ENCODE measurements around the gene YBEY. TPM values are rescaled to one million over a fixed set of nuclear protein-coding genes. Genes with fewer than 3 reads are reported as not detected.

Gene YBEY
- total RNA-seq, 1 donor from 2014 or later, result 7.0 TPM

- peaks cover 20% of the 10 kb centered on the region for H3K4me1 Mint-ChIP-seq (ENCODE audit: unreplicated experiment)
- H3K9me3 Mint-ChIP-seq (ENCODE audit: unreplicated experiment), result no peaks in the 10 kb centered on the region
- no peak for TF ChIP-seq CTCF (IDR thresholded peaks at IDR 0.05; ENCODE audit: unreplicated experiment)
- peaks cover 1% of the 10 kb centered on the region for H3K27me3 Mint-ChIP-seq (ENCODE audit: unreplicated experiment)
- DNase-seq (ENCODE audit: low spot score), result no peak
- H3K27ac Mint-ChIP-seq (ENCODE audit: unreplicated experiment), result peak overlapping the region; percentile 59
- H3K4me3 Mint-ChIP-seq (ENCODE audit: unreplicated experiment), result peak overlapping the region; percentile 70
- H3K36me3 Mint-ChIP-seq (ENCODE audit: low read depth, unreplicated experiment), result peaks cover 62% of the 10 kb centered on the region
These were observed 31.8 kb upstream of the YBEY start for GRCh38 chr21:46254208-46254975.

GRCh38 chr21:46255166-46255565 lies 31.0 kb upstream of the YBEY start:
- Mint-ChIP-seq H3K9me3 (ENCODE audit: unreplicated experiment) (no peaks in the 10 kb centered on the region), H3K27ac (ENCODE audit: unreplicated experiment) (no peak overlapping the region), H3K36me3 (ENCODE audit: low read depth, unreplicated experiment) (peaks cover 54% of the 10 kb centered on the region), H3K4me1 (ENCODE audit: unreplicated experiment) (peaks cover 15% of the 10 kb centered on the region), H3K27me3 (ENCODE audit: unreplicated experiment) (peaks cover 1% of the 10 kb centered on the region), H3K4me3 (ENCODE audit: unreplicated experiment) (peak overlapping the region; percentile 70)
- no peak for DNase-seq (ENCODE audit: low spot score)
- no peak for TF ChIP-seq CTCF (IDR thresholded peaks at IDR 0.05; ENCODE audit: unreplicated experiment)

GRCh38 chr21:46255758-46256337 lies 30.3 kb upstream of the YBEY start:
- DNase-seq (ENCODE audit: low spot score), result no peak
- no peak overlapping the region for H3K4me3 Mint-ChIP-seq (ENCODE audit: unreplicated experiment)
- no peaks in the 10 kb centered on the region for H3K9me3 Mint-ChIP-seq (ENCODE audit: unreplicated experiment)
- no peak for TF ChIP-seq CTCF (IDR thresholded peaks at IDR 0.05; ENCODE audit: unreplicated experiment)
- peaks cover 9% of the 10 kb centered on the region for H3K4me1 Mint-ChIP-seq (ENCODE audit: unreplicated experiment)
- peaks cover 1% of the 10 kb centered on the region for H3K27me3 Mint-ChIP-seq (ENCODE audit: unreplicated experiment)
- no peak overlapping the region for H3K27ac Mint-ChIP-seq (ENCODE audit: unreplicated experiment)
- peaks cover 50% of the 10 kb centered on the region for H3K36me3 Mint-ChIP-seq (ENCODE audit: low read depth, unreplicated experiment)

GRCh38 chr21:46256501-46256994 lies 29.6 kb upstream of the YBEY start:
- no peaks in the 10 kb centered on the region for H3K9me3 Mint-ChIP-seq (ENCODE audit: unreplicated experiment)
- no peak for DNase-seq (ENCODE audit: low spot score)
- no peak overlapping the region for H3K4me3 Mint-ChIP-seq (ENCODE audit: unreplicated experiment)
- H3K27ac Mint-ChIP-seq (ENCODE audit: unreplicated experiment), result no peak overlapping the region
- peaks cover 1% of the 10 kb centered on the region for H3K27me3 Mint-ChIP-seq (ENCODE audit: unreplicated experiment)
- peaks cover 9% of the 10 kb centered on the region for H3K4me1 Mint-ChIP-seq (ENCODE audit: unreplicated experiment)
- TF ChIP-seq CTCF (IDR thresholded peaks at IDR 0.05; ENCODE audit: unreplicated experiment), result no peak
- H3K36me3 Mint-ChIP-seq (ENCODE audit: low read depth, unreplicated experiment), result peaks cover 48% of the 10 kb centered on the region
